Trophoblast cell (in vitro differentiated cells and primary cell): ENCODE data around the gene MICOS13.

Source experiments
- DNase-seq, 2 donors: peaks; one replicate each; pipeline ENCODE4 v3.0.0-alpha.2; 2016
- H2AFZ ChIP-seq: 2 replicates; pipeline ENCODE4 v1.6.1; 2013; ENCODE audit warnings: low read length, moderate library complexity, mild to moderate bottlenecking; ENCODE audit not compliant: insufficient read depth, poor library complexity
- H2AK5ac ChIP-seq: 2 replicates; pipeline ENCODE4 v1.6.1; 2013; ENCODE audit warnings: mild to moderate bottlenecking, low read length
- H2BK120ac ChIP-seq: 2 replicates; pipeline ENCODE4 v1.6.1; 2013; ENCODE audit warnings: low read length, mild to moderate bottlenecking, moderate library complexity; ENCODE audit not compliant: insufficient read depth, poor library complexity
- H2BK12ac ChIP-seq: 2 replicates; pipeline ENCODE4 v1.6.1; 2013; ENCODE audit warnings: mild to moderate bottlenecking, low read length, moderate library complexity
- H2BK5ac ChIP-seq: 2 replicates; pipeline ENCODE4 v1.6.1; 2013; ENCODE audit warnings: low read length, low read depth, moderate library complexity, mild to moderate bottlenecking; ENCODE audit not compliant: poor library complexity
- H3K14ac ChIP-seq: 2 replicates; pipeline ENCODE4 v1.6.1; 2013; ENCODE audit warnings: mild to moderate bottlenecking, low read length
- H3K18ac ChIP-seq: 2 replicates; pipeline ENCODE4 v1.6.1; 2013; ENCODE audit warnings: mild to moderate bottlenecking, low read length
- H3K23ac ChIP-seq: 2 replicates; pipeline ENCODE4 v1.6.1; 2013; ENCODE audit warnings: low read length
- H3K27ac ChIP-seq: 2 replicates; pipeline ENCODE4 v1.5.1; 2013; ENCODE audit warnings: low read depth, mild to moderate bottlenecking, inconsistent platforms, low read length, moderate library complexity
- H3K27me3 ChIP-seq: 2 replicates; pipeline ENCODE4 v1.6.1; 2013; ENCODE audit warnings: inconsistent platforms, mild to moderate bottlenecking, low read length, moderate library complexity; ENCODE audit not compliant: insufficient read depth
- H3K36me3 ChIP-seq, 2 experiments: 1 replicate in 1 of 2; 2 replicates in 1 of 2; pipeline ENCODE4 v1.6.1; 2013; ENCODE audit warnings: low read length in 2 of 2, mild to moderate bottlenecking in 2 of 2, moderate library complexity in 1 of 2; ENCODE audit not compliant: insufficient read depth in 2 of 2, control insufficient read depth in 1 of 2
- H3K4ac ChIP-seq: 2 replicates; pipeline ENCODE4 v1.6.1; 2013; ENCODE audit warnings: low read depth, mild to moderate bottlenecking, low read length, moderate library complexity
- H3K4me1 ChIP-seq, 2 experiments: 1 replicate in 1 of 2; 2 replicates in 1 of 2; pipeline ENCODE4 v1.6.1; 2013; ENCODE audit warnings: low read length in 2 of 2, mild to moderate bottlenecking in 2 of 2, moderate library complexity in 1 of 2; ENCODE audit not compliant: insufficient read depth in 2 of 2, control insufficient read depth in 1 of 2
- H3K4me2 ChIP-seq: 2 replicates; pipeline ENCODE4 v1.6.1; 2013; ENCODE audit warnings: inconsistent platforms, mild to moderate bottlenecking, low read length, moderate library complexity
- H3K4me3 ChIP-seq: 2 replicates; pipeline ENCODE4 v1.5.1; 2013; ENCODE audit warnings: mild to moderate bottlenecking, low read depth, low read length, inconsistent platforms
- H3K79me1 ChIP-seq: one replicate; pipeline ENCODE4 v1.6.1; 2013; ENCODE audit warnings: low read length
- H3K79me2 ChIP-seq: 2 replicates; pipeline ENCODE4 v1.6.1; 2013; ENCODE audit warnings: low read length, mild to moderate bottlenecking; ENCODE audit not compliant: control insufficient read depth, insufficient read depth, poor library complexity
- H3K9ac ChIP-seq: 2 replicates; pipeline ENCODE4 v1.6.1; 2013; ENCODE audit warnings: mild to moderate bottlenecking, low read length
- H3K9me3 ChIP-seq: 2 replicates; pipeline ENCODE4 v1.6.1; 2013; ENCODE audit warnings: low read depth, mild to moderate bottlenecking, control low read depth, inconsistent platforms, low read length; ENCODE audit not compliant: insufficient read depth
- H4K12ac ChIP-seq: 2 replicates; pipeline ENCODE4 v1.6.1; 2013; ENCODE audit warnings: low read depth, mild to moderate bottlenecking, low read length, moderate library complexity
- H4K8ac ChIP-seq: 2 replicates; pipeline ENCODE4 v1.6.1; 2013; ENCODE audit warnings: low read depth, mild to moderate bottlenecking, low read length, moderate library complexity
- H4K91ac ChIP-seq: one replicate; pipeline ENCODE4 v1.6.1; 2013; ENCODE audit warnings: low read depth, mild to moderate bottlenecking, low read length, moderate library complexity
- WGBS: extraction: QIAGEN DNeasy Blood & Tissue Kit; methylation state at CpG from one replicate; pipeline ENCODE4 v1.1.7; 2013; ENCODE audit warnings: missing lambda C conversion rate; ENCODE audit not compliant: insufficient read length, insufficient coverage; ENCODE audit errors: extremely low coverage; 5-methylcytosine and 5-hydroxymethylcytosine counted together

MICOS13 gene

GRCh38 chr19:5663904-5664303 is 16.4 kb downstream of the MICOS13 start:
- no peaks in the 10 kb centered on the region for H3K79me1 ChIP-seq
- H3K27me3 ChIP-seq, result no peaks in the 10 kb centered on the region
- no peak overlapping the region for H4K91ac ChIP-seq
- H3K79me2 ChIP-seq, result no peaks in the 10 kb centered on the region
- H3K4me2 ChIP-seq, result no peak overlapping the region
- no peak overlapping the region for H3K4me3 ChIP-seq
- no peak overlapping the region for H2BK120ac ChIP-seq
- no peaks in the 10 kb centered on the region for H3K9me3 ChIP-seq
- no peak overlapping the region for H2AK5ac ChIP-seq
- no peak overlapping the region for H3K14ac ChIP-seq
- no peak overlapping the region for H2BK5ac ChIP-seq
- no peak for DNase-seq
- no peak overlapping the region for H3K23ac ChIP-seq
- H3K4me1 ChIP-seq, result peaks cover 10 to 11% of the 10 kb centered on the region in 2 experiments
- no peak overlapping the region for H2BK12ac ChIP-seq
- H4K8ac ChIP-seq, result no peak overlapping the region
- H3K27ac ChIP-seq, result no peak overlapping the region
- WGBS, result no CpG with 5 or more reads among the region's 17 CpGs
- H2AFZ ChIP-seq, result no peak overlapping the region
- H3K4ac ChIP-seq, result no peak overlapping the region
- H3K18ac ChIP-seq, result no peak overlapping the region
- H3K36me3 ChIP-seq, result peaks cover 78 to 87% of the 10 kb centered on the region in 2 experiments
- no peak overlapping the region for H4K12ac ChIP-seq
- no peak overlapping the region for H3K9ac ChIP-seq

DNA sequence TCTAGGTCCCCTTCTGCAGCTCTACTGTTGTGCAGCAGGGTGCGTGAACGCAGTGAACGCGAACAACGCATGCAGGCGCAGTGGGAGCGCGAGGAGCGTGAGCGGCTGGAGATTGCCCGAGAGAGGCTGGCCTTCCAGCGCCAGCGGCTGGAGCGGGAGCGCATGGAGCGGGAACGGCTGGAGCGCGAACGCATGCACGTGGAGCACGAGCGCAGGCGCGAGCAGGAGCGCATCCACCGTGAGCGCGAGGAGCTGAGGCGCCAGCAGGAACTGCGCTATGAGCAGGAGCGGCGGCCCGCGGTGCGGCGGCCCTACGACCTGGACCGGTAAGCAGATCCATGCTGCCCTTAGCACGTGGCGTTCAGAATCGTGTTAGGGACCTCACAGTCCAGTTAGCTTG is 18.8 kb downstream of the MICOS13 start:
- Histone ChIP-seq H2BK120ac (no peak overlapping the region), H2AFZ (no peak overlapping the region), H3K36me3 (peaks cover 80 to 86% of the 10 kb centered on the region in 2 experiments), H3K79me1 (no peaks in the 10 kb centered on the region), H3K4me1 (no peaks in the 10 kb centered on the region), H3K4me2 (no peak overlapping the region), H3K4me3 (no peak overlapping the region), H2AK5ac (no peak overlapping the region), H3K23ac (no peak overlapping the region), H3K18ac (no peak overlapping the region), H4K12ac (no peak overlapping the region), H4K91ac (no peak overlapping the region), H3K4ac (no peak overlapping the region), H3K9ac (no peak overlapping the region), H3K14ac (no peak overlapping the region), H3K27ac (no peak overlapping the region), H3K9me3 (no peaks in the 10 kb centered on the region), H2BK5ac (no peak overlapping the region), H2BK12ac (no peak overlapping the region), H3K79me2 (no peaks in the 10 kb centered on the region), H3K27me3 (no peaks in the 10 kb centered on the region), H4K8ac (no peak overlapping the region)
- DNase-seq, result no peak
- no CpG with 5 or more reads among the region's 42 CpGs for WGBS

- Histone ChIP-seq H3K14ac (no peak overlapping the region), H2BK12ac (no peak overlapping the region), H3K4me1 (no peaks in the 10 kb centered on the region), H2AFZ (no peak overlapping the region), H3K23ac (no peak overlapping the region), H3K36me3 (peaks cover 80 to 81% of the 10 kb centered on the region in 2 experiments), H3K27ac (no peak overlapping the region), H3K9me3 (no peaks in the 10 kb centered on the region), H2AK5ac (no peak overlapping the region), H3K9ac (no peak overlapping the region), H2BK5ac (no peak overlapping the region), H3K4me2 (no peak overlapping the region), H3K4me3 (no peak overlapping the region), H3K27me3 (no peaks in the 10 kb centered on the region), H4K8ac (no peak overlapping the region), H3K79me1 (no peaks in the 10 kb centered on the region), H3K4ac (no peak overlapping the region), H4K91ac (no peak overlapping the region), H3K18ac (no peak overlapping the region), H3K79me2 (no peaks in the 10 kb centered on the region), H2BK120ac (no peak overlapping the region), H4K12ac (no peak overlapping the region)
- WGBS, result no CpG with 5 or more reads among the region's 5 CpGs
- DNase-seq, result no peak
These were observed 24.9 kb downstream of the MICOS13 start for GRCh38 chr19:5655412-5655811.

DNA sequence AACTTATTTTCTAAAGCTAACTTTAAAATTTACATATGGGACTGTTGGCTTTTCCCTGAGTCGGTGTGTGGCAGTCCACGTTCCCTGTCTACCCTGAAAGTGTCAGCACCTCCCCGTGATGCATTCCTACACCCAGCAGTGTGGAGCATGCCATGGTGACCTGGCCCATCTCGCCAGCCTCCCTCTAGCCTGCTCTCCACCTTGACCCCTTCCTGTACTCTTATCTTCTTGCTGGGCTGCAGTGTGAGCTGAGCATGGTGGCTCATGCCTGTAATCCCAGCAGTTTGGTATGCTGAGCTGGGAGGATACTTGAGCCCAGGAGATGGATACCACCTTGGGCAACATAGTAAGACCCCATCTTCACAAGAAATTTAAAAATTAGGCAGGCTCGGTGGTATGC is 25.4 kb downstream of the MICOS13 start:
- no peaks in the 10 kb centered on the region for H3K79me2 ChIP-seq
- DNase-seq, result no peak
- H2BK120ac ChIP-seq, result no peak overlapping the region
- peaks cover 81 to 84% of the 10 kb centered on the region in 2 experiments for H3K36me3 ChIP-seq
- no peak overlapping the region for H2BK12ac ChIP-seq
- H3K14ac ChIP-seq, result no peak overlapping the region
- H3K9me3 ChIP-seq, result no peaks in the 10 kb centered on the region
- H4K91ac ChIP-seq, result no peak overlapping the region
- H3K27me3 ChIP-seq, result no peaks in the 10 kb centered on the region
- no peak overlapping the region for H3K4ac ChIP-seq
- no peak overlapping the region for H3K9ac ChIP-seq
- H4K12ac ChIP-seq, result no peak overlapping the region
- H3K4me1 ChIP-seq, result no peaks in the 10 kb centered on the region
- H2BK5ac ChIP-seq, result no peak overlapping the region
- no peak overlapping the region for H2AK5ac ChIP-seq
- H3K79me1 ChIP-seq, result no peaks in the 10 kb centered on the region
- no peak overlapping the region for H2AFZ ChIP-seq
- no peak overlapping the region for H3K23ac ChIP-seq
- H3K18ac ChIP-seq, result no peak overlapping the region
- H3K27ac ChIP-seq, result no peak overlapping the region
- no peak overlapping the region for H3K4me2 ChIP-seq
- H4K8ac ChIP-seq, result no peak overlapping the region
- H3K4me3 ChIP-seq, result no peak overlapping the region
- WGBS, result no CpG with 5 or more reads among the region's 5 CpGs
